BE2C (cell line): Measurements from ENCODE around the gene GALNT7.

Experiments used
- DNase-seq: peaks from one replicate; pipeline ENCODE4 v3.0.0-alpha.2; 2020
- H3K27me3 ChIP-seq: fragments of 250-450 bp; sonication (Bioruptor Pico); 2 replicates; pipeline ENCODE4 v1.5.1; 2020; ENCODE audit warnings: mild to moderate bottlenecking
- H3K36me3 ChIP-seq: fragments of 250-450 bp; sonication (Bioruptor Pico); 2 replicates; pipeline ENCODE4 v1.5.1; 2020; ENCODE audit warnings: mild to moderate bottlenecking
- H3K4me1 ChIP-seq: fragments of 250-450 bp; sonication (Bioruptor Pico); 2 replicates; pipeline ENCODE4 v1.5.1; 2020
- H3K4me3 ChIP-seq: 2 replicates; pipeline ENCODE4 v1.5.1; 2011; ENCODE audit warnings: low read depth, low read length
- H3K9me3 ChIP-seq: fragments of 250-450 bp; sonication (Bioruptor Pico); 2 replicates; pipeline ENCODE4 v1.5.1; 2020
- CTCF ChIP-seq: IDR thresholded peaks from 2 replicates; pipeline ENCODE4 v1.5.1; 2012; ENCODE audit warnings: mild to moderate bottlenecking, low read depth, low read length

GALNT7 gene

GRCh38 chr4:173311368-173311767 lies 142.8 kb downstream of the GALNT7 start:
- no peaks in the 10 kb centered on the region for H3K9me3 ChIP-seq
- DNase-seq, result no peak
- H3K4me3 ChIP-seq, result no peak overlapping the region
- H3K36me3 ChIP-seq, result no peaks in the 10 kb centered on the region; the same call in none of the 2 replicates
- H3K4me1 ChIP-seq, result no peaks in the 10 kb centered on the region
- H3K27me3 ChIP-seq, result no peaks in the 10 kb centered on the region
- no peak for TF ChIP-seq CTCF

- no peaks in the 10 kb centered on the region for H3K9me3 ChIP-seq
- TF ChIP-seq CTCF, result no peak
- H3K4me3 ChIP-seq, result no peak overlapping the region
- no peaks in the 10 kb centered on the region for H3K4me1 ChIP-seq
- H3K36me3 ChIP-seq, result no peaks in the 10 kb centered on the region; the same call in 1 of the 2 replicates
- DNase-seq, result no peak
- no peaks in the 10 kb centered on the region for H3K27me3 ChIP-seq
Measured at GRCh38 chr4:173314715-173315114, 146.1 kb downstream of the GALNT7 start.

GRCh38 chr4:173316060-173316459 lies 147.4 kb downstream of the GALNT7 start:
- no peak for TF ChIP-seq CTCF
- Histone ChIP-seq H3K4me3 (no peak overlapping the region), H3K36me3 (no peaks in the 10 kb centered on the region; the same call in 1 of the 2 replicates), H3K9me3 (no peaks in the 10 kb centered on the region), H3K4me1 (no peaks in the 10 kb centered on the region), H3K27me3 (no peaks in the 10 kb centered on the region)
- no peak for DNase-seq

GRCh38 chr4:173317004-173317403 lies 148.4 kb downstream of the GALNT7 start:
- peak; percentile 40 for DNase-seq
- Histone ChIP-seq H3K4me3 (no peak overlapping the region), H3K9me3 (no peaks in the 10 kb centered on the region), H3K36me3 (no peaks in the 10 kb centered on the region; the same call in 1 of the 2 replicates), H3K27me3 (no peaks in the 10 kb centered on the region), H3K4me1 (no peaks in the 10 kb centered on the region)
- peak; percentile 64 for TF ChIP-seq CTCF

- no peaks in the 10 kb centered on the region; the same call in none of the 2 replicates for H3K36me3 ChIP-seq
Measured at GRCh38 chr4:173318240-173318639, 149.6 kb downstream of the GALNT7 start.

GRCh38 chr4:173318648-173319211 lies 150.1 kb downstream of the GALNT7 start:
- H3K36me3 ChIP-seq, result no peaks in the 10 kb centered on the region; the same call in none of the 2 replicates

More at GRCh38 chr4:173318240-173318639, 149.6 kb downstream of the GALNT7 start:
- Histone ChIP-seq H3K9me3 (no peaks in the 10 kb centered on the region), H3K27me3 (no peaks in the 10 kb centered on the region), H3K4me3 (no peak overlapping the region), H3K4me1 (no peaks in the 10 kb centered on the region)
- no peak for DNase-seq
- TF ChIP-seq CTCF, result no peak

More at GRCh38 chr4:173318648-173319211, 150.1 kb downstream of the GALNT7 start:
- TF ChIP-seq CTCF, result 0 out of 2 replicates have a peak, but pooled peaks have one; percentile 1
- no peaks in the 10 kb centered on the region for H3K27me3 ChIP-seq
- H3K4me3 ChIP-seq, result no peak overlapping the region
- H3K9me3 ChIP-seq, result no peaks in the 10 kb centered on the region
- no peaks in the 10 kb centered on the region for H3K4me1 ChIP-seq
- no peak for DNase-seq
